Measurements from ENCODE around the gene VPS8. TPM values are rescaled to one million over a fixed set of nuclear protein-coding genes. Genes with fewer than 3 reads are reported as not detected.
"Not testable (repeated sequence)": the region's sequence is repeated elsewhere in the genome, so short reads cannot be mapped to it uniquely, and the experiment has no call there.

Gene VPS8
- total RNA-seq, 1 experiment from 2014 or later, result 33.8 TPM

GRCh38 chr3:184982076-184982475 is 170.1 kb downstream of the VPS8 start:
- intact Hi-C loops (cut with micrococcal nuclease), result no loop called here

GRCh38 chr3:184985586-184985985 is 173.6 kb downstream of the VPS8 start:
- BruUV-seq (replicated peaks), result no TSS peak
- Mint-ChIP-seq H3K27ac (ENCODE audit: low read depth, unreplicated experiment) (no peak overlapping the region), H3K4me1 (ENCODE audit: insufficient read depth, unreplicated experiment) (no peaks in the 10 kb centered on the region), H3K4me3 (ENCODE audit: unreplicated experiment) (no peak overlapping the region), H3K9me3 (ENCODE audit: unreplicated experiment) (no peaks in the 10 kb centered on the region), H3K27me3 (ENCODE audit: insufficient read depth, unreplicated experiment) (no peaks in the 10 kb centered on the region), H3K36me3 (ENCODE audit: insufficient read depth, unreplicated experiment) (peaks cover 11% of the 10 kb centered on the region)
- CTCF ChIA-PET, result interaction anchor here (0.6 to 0.7 kb wide), 2 partner anchors 9 to 193 kb away, joined by 3 read pairs; no protein-coding TSS in a partner anchor
- POLR2A ChIA-PET, result interaction anchor here (0.6 kb wide), 2 partner anchors 22 to 1115 kb away, joined by 3 to 4 read pairs; no protein-coding TSS in a partner anchor
- intact Hi-C loops (cut with micrococcal nuclease), result no loop called here
- no peak for TF ChIP-seq CTCF (IDR thresholded peaks at IDR 0.05; ENCODE audit: unreplicated experiment)
- DNase-seq (ENCODE audit: unreplicated experiment), result no peak

More at GRCh38 chr3:184982076-184982475, 170.1 kb downstream of the VPS8 start:
- Mint-ChIP-seq H3K27me3 (ENCODE audit: insufficient read depth, unreplicated experiment) (no peaks in the 10 kb centered on the region), H3K9me3 (ENCODE audit: unreplicated experiment) (no peaks in the 10 kb centered on the region), H3K36me3 (ENCODE audit: insufficient read depth, unreplicated experiment) (peaks cover 6% of the 10 kb centered on the region), H3K4me3 (ENCODE audit: unreplicated experiment) (no peak overlapping the region), H3K4me1 (ENCODE audit: insufficient read depth, unreplicated experiment) (no peaks in the 10 kb centered on the region), H3K27ac (ENCODE audit: low read depth, unreplicated experiment) (no peak overlapping the region)
- DNase-seq (ENCODE audit: unreplicated experiment), result no peak
- no peak for TF ChIP-seq CTCF (IDR thresholded peaks at IDR 0.05; ENCODE audit: unreplicated experiment)
- no TSS peak for BruUV-seq (replicated peaks)
- ChIA-PET POLR2A (no interaction called here), CTCF (no interaction called here)

- POLR2A ChIA-PET, result interaction anchor here (0.6 kb wide), 1 partner anchor 1116 kb away, joined by 3 read pairs; no protein-coding TSS in a partner anchor
Measured at GRCh38 chr3:184986366-184986889, 174.5 kb downstream of the VPS8 start.

GRCh38 chr3:184993394-184993793 is 181.4 kb downstream of the VPS8 start:
- no peaks in the 10 kb centered on the region for H3K27me3 Mint-ChIP-seq (ENCODE audit: insufficient read depth, unreplicated experiment)
- intact Hi-C loops (cut with micrococcal nuclease), result no loop called here
- H3K27ac Mint-ChIP-seq (ENCODE audit: low read depth, unreplicated experiment), result no peak overlapping the region
- CTCF ChIA-PET, result no interaction called here
- no peak for DNase-seq (ENCODE audit: unreplicated experiment)
- H3K9me3 Mint-ChIP-seq (ENCODE audit: unreplicated experiment), result no peaks in the 10 kb centered on the region
- H3K4me3 Mint-ChIP-seq (ENCODE audit: unreplicated experiment), result no peak overlapping the region
- no peaks in the 10 kb centered on the region for H3K36me3 Mint-ChIP-seq (ENCODE audit: insufficient read depth, unreplicated experiment)
- BruUV-seq (replicated peaks), result no TSS peak
- no peaks in the 10 kb centered on the region for H3K4me1 Mint-ChIP-seq (ENCODE audit: insufficient read depth, unreplicated experiment)
- no peak for TF ChIP-seq CTCF (IDR thresholded peaks at IDR 0.05; ENCODE audit: unreplicated experiment)
- POLR2A ChIA-PET, result no interaction called here

More at GRCh38 chr3:184986366-184986889, 174.5 kb downstream of the VPS8 start:
- intact Hi-C loops (cut with micrococcal nuclease), result no loop called here
- no peaks in the 10 kb centered on the region for H3K9me3 Mint-ChIP-seq (ENCODE audit: unreplicated experiment)
- BruUV-seq (replicated peaks), result no TSS peak
- no peak for TF ChIP-seq CTCF (IDR thresholded peaks at IDR 0.05; ENCODE audit: unreplicated experiment)
- no peak overlapping the region for H3K4me3 Mint-ChIP-seq (ENCODE audit: unreplicated experiment)
- no peak for DNase-seq (ENCODE audit: unreplicated experiment)
- H3K4me1 Mint-ChIP-seq (ENCODE audit: insufficient read depth, unreplicated experiment), result no peaks in the 10 kb centered on the region
- CTCF ChIA-PET, result interaction anchor here (0.7 kb wide), 1 partner anchor 229 kb away, joined by 4 read pairs; no protein-coding TSS in a partner anchor
- H3K36me3 Mint-ChIP-seq (ENCODE audit: insufficient read depth, unreplicated experiment), result peaks cover 11% of the 10 kb centered on the region
- H3K27ac Mint-ChIP-seq (ENCODE audit: low read depth, unreplicated experiment), result no peak overlapping the region
- H3K27me3 Mint-ChIP-seq (ENCODE audit: insufficient read depth, unreplicated experiment), result no peaks in the 10 kb centered on the region

GRCh38 chr3:185003876-185004275 is 191.9 kb downstream of the VPS8 start:
- BruUV-seq (replicated peaks); H3K27me3 Mint-ChIP-seq (ENCODE audit: insufficient read depth, unreplicated experiment); POLR2A ChIA-PET; H3K27ac Mint-ChIP-seq (ENCODE audit: low read depth, unreplicated experiment); H3K4me3 Mint-ChIP-seq (ENCODE audit: unreplicated experiment); DNase-seq (ENCODE audit: unreplicated experiment); H3K9me3 Mint-ChIP-seq (ENCODE audit: unreplicated experiment); H3K4me1 Mint-ChIP-seq (ENCODE audit: insufficient read depth, unreplicated experiment); intact Hi-C loops (cut with micrococcal nuclease): not testable (repeated sequence)
- CTCF ChIA-PET, result interaction anchor here (0.6 to 0.8 kb wide), 2 partner anchors 13 to 1563 kb away, joined by 3 read pairs; no protein-coding TSS in a partner anchor
- H3K36me3 Mint-ChIP-seq (ENCODE audit: insufficient read depth, unreplicated experiment), result peaks cover 24% of the 10 kb centered on the region
